Stomach (tissue), 9 donors: ENCODE data around the gene DDI2. TPM values are rescaled to one million over a fixed set of nuclear protein-coding genes. Genes with fewer than 3 reads are reported as not detected.
"Not testable (repeated sequence)": the region's sequence is repeated elsewhere in the genome, so short reads cannot be mapped to it uniquely, and the experiment has no call there.

Experiments
- DNase-seq, 2 donors: peaks; one replicate each; pipeline versions ENCODE4 v3.0.0 to v3.0.0-alpha.2; 2013 to 2019
- H3K27ac ChIP-seq, 5 donors: fragments of 200-600 bp in 4 of 5; sonication (generic) in 4 of 5; one replicate each; pipeline ENCODE4 v1.5.1; 2013 to 2019; ENCODE audit warnings: mild to moderate bottlenecking in 1 of 5, moderate library complexity in 1 of 5
- H3K27me3 ChIP-seq, 3 donors: fragments of 200-600 bp; sonication (generic); one replicate each; pipeline ENCODE4 v1.5.1; 2017 to 2019; ENCODE audit warnings: mixed run types in 1 of 3
- H3K36me3 ChIP-seq, 4 donors: fragments of 200-600 bp; sonication (generic); 1 replicate in 3 of 4; 2 replicates in 1 of 4; pipeline ENCODE4 v1.5.1; 2016 to 2019
- H3K4me1 ChIP-seq, 4 donors: fragments of 200-600 bp; sonication (generic); one replicate each; pipeline ENCODE4 v1.5.1; 2016 to 2019
- H3K4me3 ChIP-seq, 4 donors: fragments of 200-600 bp; sonication (generic) in 3 of 4; one replicate each; pipeline ENCODE4 v1.5.1; 2016 to 2019; ENCODE audit warnings: mild to moderate bottlenecking in 1 of 4
- H3K9me3 ChIP-seq, 4 donors: fragments of 200-600 bp; sonication (generic); one replicate each; pipeline ENCODE4 v1.5.1; 2016 to 2019
- EP300 ChIP-seq: sonication (generic); formaldehyde crosslinking; IDR thresholded peaks from one replicate; pipeline ENCODE4 v1.6.1; 2017; ENCODE audit warnings: antibody characterized with exemption
- POLR2A ChIP-seq, 4 donors: fragments of 450-650 bp; IDR thresholded peaks; one replicate each; pipeline ENCODE4 v1.6.1; 2016; ENCODE audit warnings: antibody characterized with exemption in 4 of 4, control low read depth in 2 of 4, mild to moderate bottlenecking in 1 of 4, moderate library complexity in 1 of 4
- POLR2AphosphoS5 ChIP-seq, 3 donors: sonication (generic); formaldehyde crosslinking; IDR thresholded peaks; one replicate each; pipeline ENCODE4 v1.6.1; 2016; ENCODE audit warnings: antibody characterized with exemption in 3 of 3
- WGBS, 5 donors: extraction: QIAGEN DNeasy Blood & Tissue Kit in 3 of 5; methylation state at CpG; one replicate each; pipeline versions ENCODE4 v1.1.5 to v1.1.7; 2013 to 2018; 5-methylcytosine and 5-hydroxymethylcytosine counted together
- intact Hi-C: fragments of 100-400 bp; cut with DNase I; formaldehyde crosslinking; loops from one replicate; pipeline ENCODE4 v1.15.1; 2023; ENCODE audit warnings: low total_unique reads
- polyA plus RNA-seq, 3 donors: library from polyadenylated mRNA; stranded (reverse); fragments of 200-250 nt; gene quantifications; one replicate each; pipeline ENCODE4 v1.2.3, GENCODE V29; 2013
- total RNA-seq, 5 donors: library from RNA; depleted of rRNA; stranded (reverse); fragments of >200 nt; gene quantifications; one replicate each; pipeline versions ENCODE4 v1.1.0 to v1.2.3, GENCODE V29; 2014 to 2016
- TF ChIP-seq, protein P1 (sequence below), 7 experiments: fragments of 450-650 bp in 4 of 7; fragments of 200-600 bp in 3 of 7; sonication (generic) in 3 of 7; IDR thresholded peaks; one replicate each; pipeline ENCODE4 v1.5.1; 2016 to 2019; ENCODE audit warnings: antibody characterized with exemption in 7 of 7, control low read depth in 2 of 7, mild to moderate bottlenecking in 1 of 7
- donor health status: healthy with polysubstance abuse.
- donor health status: Bipolar disorder and iron deficiency.
- donor health status: healthy.

Gene DDI2
- total and polyA plus RNA-seq, 8 donors: 3.1 to 261 (median 16.6) TPM

GRCh38 chr1:15603050-15603965 is 13.9 kb upstream of the DDI2 start:
- intact Hi-C loops: no loop called here
- 1 to 2% (median 2%) methylated on average over 40 to 56 of the region's 56 CpGs for WGBS, 5 donors
- Histone ChIP-seq H3K27ac (peak overlapping the region; percentile 86 to 90 (median 89)), H3K4me1 (peaks cover 16 to 33% (median 26%) of the 10 kb centered on the region in 4 donors), H3K36me3 (no peaks in the 10 kb centered on the region), H3K27me3 (no peaks in the 10 kb centered on the region), H3K9me3 (no peaks in the 10 kb centered on the region), H3K4me3 (peak overlapping the region; percentile 72 to 88 (median 78))
- TF ChIP-seq POLR2A (IDR thresholded peaks at IDR 0.05) (no peak), EP300 (no peak), POLR2AphosphoS5 (IDR thresholded peaks at IDR 0.05) (peak; percentile 85 to 89 (median 88))
- TF ChIP-seq, protein P1, sequence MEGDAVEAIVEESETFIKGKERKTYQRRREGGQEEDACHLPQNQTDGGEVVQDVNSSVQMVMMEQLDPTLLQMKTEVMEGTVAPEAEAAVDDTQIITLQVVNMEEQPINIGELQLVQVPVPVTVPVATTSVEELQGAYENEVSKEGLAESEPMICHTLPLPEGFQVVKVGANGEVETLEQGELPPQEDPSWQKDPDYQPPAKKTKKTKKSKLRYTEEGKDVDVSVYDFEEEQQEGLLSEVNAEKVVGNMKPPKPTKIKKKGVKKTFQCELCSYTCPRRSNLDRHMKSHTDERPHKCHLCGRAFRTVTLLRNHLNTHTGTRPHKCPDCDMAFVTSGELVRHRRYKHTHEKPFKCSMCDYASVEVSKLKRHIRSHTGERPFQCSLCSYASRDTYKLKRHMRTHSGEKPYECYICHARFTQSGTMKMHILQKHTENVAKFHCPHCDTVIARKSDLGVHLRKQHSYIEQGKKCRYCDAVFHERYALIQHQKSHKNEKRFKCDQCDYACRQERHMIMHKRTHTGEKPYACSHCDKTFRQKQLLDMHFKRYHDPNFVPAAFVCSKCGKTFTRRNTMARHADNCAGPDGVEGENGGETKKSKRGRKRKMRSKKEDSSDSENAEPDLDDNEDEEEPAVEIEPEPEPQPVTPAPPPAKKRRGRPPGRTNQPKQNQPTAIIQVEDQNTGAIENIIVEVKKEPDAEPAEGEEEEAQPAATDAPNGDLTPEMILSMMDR (IDR thresholded peaks at IDR 0.05): peak in 1 of 7 experiments; percentile 8
- peak; percentile 99 for DNase-seq

DNA sequence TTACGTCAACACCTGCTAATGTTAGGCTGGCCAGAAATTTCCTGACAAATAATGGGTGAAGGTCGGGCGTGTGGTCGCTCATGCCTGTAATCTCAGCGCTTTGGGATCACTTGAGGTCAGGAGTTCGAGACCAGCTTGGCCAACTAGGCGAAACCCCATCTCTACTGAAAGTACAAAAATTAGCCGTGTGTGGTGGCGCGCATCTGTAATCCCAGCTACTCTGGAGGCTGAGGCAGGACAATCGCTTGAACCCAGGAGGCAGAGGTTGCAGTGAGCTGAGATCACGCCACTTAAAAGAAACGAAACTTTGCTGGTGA is 13.3 kb upstream of the DDI2 start:
- Histone ChIP-seq H3K27ac (peak overlapping the region; percentile 86 to 90 (median 89)), H3K4me1 (peaks cover 16 to 33% (median 26%) of the 10 kb centered on the region in 4 donors), H3K4me3 (peak overlapping the region; percentile 72 to 88 (median 78))
- H3K36me3 ChIP-seq, H3K9me3 ChIP-seq, H3K27me3 ChIP-seq, DNase-seq, intact Hi-C loops: not testable (repeated sequence)
- 65 to 68% (median 66%) methylated on average over 13 of the region's 13 CpGs for WGBS, 5 donors

GRCh38 chr1:15604400-15604799 is 12.9 kb upstream of the DDI2 start:
- H3K36me3 ChIP-seq, H3K4me3 ChIP-seq, intact Hi-C loops, DNase-seq, H3K9me3 ChIP-seq, H3K27me3 ChIP-seq: not testable (repeated sequence)
- peak overlapping the region in 3 of 5 donors; percentile 86 to 90 (median 89) for H3K27ac ChIP-seq
- 94 to 98% (median 97%) methylated on average over 13 to 21 of the region's 21 CpGs for WGBS, 5 donors
- peaks cover 16 to 33% (median 26%) of the 10 kb centered on the region in 4 donors for H3K4me1 ChIP-seq

- intact Hi-C loops: no loop called here
- Histone ChIP-seq H3K27ac (no peak overlapping the region), H3K9me3 (no peaks in the 10 kb centered on the region), H3K4me1 (peaks cover 16 to 33% (median 26%) of the 10 kb centered on the region in 4 donors), H3K4me3 (no peak overlapping the region), H3K36me3 (no peaks in the 10 kb centered on the region), H3K27me3 (no peaks in the 10 kb centered on the region)
- WGBS, 5 donors: 60 to 77% (median 71%) methylated on average over 11 of the region's 11 CpGs
- DNase-seq: peak in 1 of 2 donors; percentile 50
- TF ChIP-seq POLR2A (IDR thresholded peaks at IDR 0.05) (no peak), POLR2AphosphoS5 (IDR thresholded peaks at IDR 0.05) (no peak), EP300 (no peak)
These were observed 11.6 kb upstream of the DDI2 start for GRCh38 chr1:15605398-15606383.

GRCh38 chr1:15609631-15610030 is 7.6 kb upstream of the DDI2 start:
- H3K36me3 ChIP-seq: no peaks in the 10 kb centered on the region
- H3K4me1 ChIP-seq: peaks cover 0 to 3% (median 0%) of the 10 kb centered on the region in 4 donors
- no peaks in the 10 kb centered on the region for H3K9me3 ChIP-seq
- no peak for DNase-seq
- H3K27ac ChIP-seq: no peak overlapping the region
- no peaks in the 10 kb centered on the region for H3K27me3 ChIP-seq
- H3K4me3 ChIP-seq: no peak overlapping the region
- intact Hi-C loops: no loop called here
- 84 to 94% (median 93%) methylated on average over 7 of the region's 7 CpGs for WGBS, 5 donors
- TF ChIP-seq, protein P1 (IDR thresholded peaks at IDR 0.05): no peak
- TF ChIP-seq EP300 (no peak), POLR2A (IDR thresholded peaks at IDR 0.05) (no peak), POLR2AphosphoS5 (IDR thresholded peaks at IDR 0.05) (no peak)
